Measurements from ENCODE around the gene ARHGAP6. TPM values are rescaled to one million over a fixed set of nuclear protein-coding genes. Genes with fewer than 3 reads are reported as not detected.

ARHGAP6 gene
- total and polyA plus RNA-seq, 2 of the 4 experiments (the other 2 are of a cell fraction): 1.4 to 1.8 TPM

DNA sequence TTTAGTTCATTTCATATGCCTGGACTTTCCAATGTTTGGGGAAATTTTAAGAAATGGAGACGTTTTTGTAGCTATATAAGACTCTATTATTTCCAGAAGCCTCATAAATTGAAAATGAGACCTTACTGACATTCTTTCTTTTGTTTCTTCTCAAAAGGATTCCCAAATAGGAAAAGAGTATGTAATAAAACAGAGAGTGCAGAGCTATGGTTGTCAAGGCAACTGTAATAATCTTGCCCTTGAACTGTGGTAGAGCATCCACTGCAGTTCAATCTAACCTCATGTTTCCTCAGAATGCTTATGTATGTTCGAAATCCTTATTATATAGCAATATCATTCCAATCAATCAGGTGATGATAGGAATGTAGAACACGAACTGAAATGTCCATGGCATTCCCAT lies 318.4 kb downstream of the ARHGAP6 start:
- no CpG with 5 or more reads among the region's 3 CpGs for WGBS, 2 experiments (ENCODE audit: extremely low coverage in 2 of 2, insufficient read length in 1 of 2)
- H2BK20ac ChIP-seq (ENCODE audit: low read depth, low read length): no peak overlapping the region
- BruUV-seq (replicated peaks): no TSS peak
- no peak overlapping the region for H4K91ac ChIP-seq (ENCODE audit: insufficient read depth, low read depth, low read length)
- H3K79me1 ChIP-seq (ENCODE audit: low read depth in 1 of 2, low read length in 2 of 2): no peaks in the 10 kb centered on the region
- H3K56ac ChIP-seq (ENCODE audit: extremely low read depth, insufficient read depth, low read length): no peak overlapping the region
- H3K9me1 ChIP-seq (ENCODE audit: insufficient read depth, low read length): peaks cover 4% of the 10 kb centered on the region
- ChIA-PET POLR2A (ENCODE audit: unreplicated experiment) (no interaction called here), CTCF (no interaction called here)
- H2BK15ac ChIP-seq (ENCODE audit: low read depth, low read length): no peak overlapping the region
- H3K36me3 ChIP-seq (ENCODE audit: control insufficient read depth, insufficient read depth, low read length): no peaks in the 10 kb centered on the region
- H3K4me1 ChIP-seq (ENCODE audit: control insufficient read depth, insufficient read depth, low read length): peaks cover 3% of the 10 kb centered on the region; the same call in 1 of the 2 replicates
- H3K18ac ChIP-seq (ENCODE audit: low read depth, low read length): no peak overlapping the region
- H4K20me1 ChIP-seq (ENCODE audit: insufficient read depth, low read length): no peaks in the 10 kb centered on the region
- H4K8ac ChIP-seq (ENCODE audit: low read depth in 2 of 2, low read length in 2 of 2): no peak overlapping the region
- no peak overlapping the region for H2AK5ac ChIP-seq (ENCODE audit: low read depth, low read length)
- no peak overlapping the region for H3K4ac ChIP-seq (ENCODE audit: low read depth, low read length)
- H2BK5ac ChIP-seq (ENCODE audit: low read depth, low read length, poor library complexity, severe bottlenecking): no peak overlapping the region
- no peak overlapping the region for H2BK120ac ChIP-seq (ENCODE audit: low read depth, low read length)
- H4K5ac ChIP-seq (ENCODE audit: low read depth, low read length): no peak overlapping the region
- H3K4me2 ChIP-seq (ENCODE audit: low read depth, low read length): no peak overlapping the region
- no peak overlapping the region for H2AFZ ChIP-seq (replicated peaks; ENCODE audit: low read length, poor library complexity)
- no peak overlapping the region for H3K27ac ChIP-seq (ENCODE audit: insufficient read depth, low read length)
- no peak for TF ChIP-seq RCOR1 (IDR thresholded peaks at IDR 0.05; ENCODE audit: insufficient replicate concordance, low read length)
- in situ Hi-C loops (cut with MboI; ENCODE audit: low sequenced_read_pairs) (no loop called here), dilution Hi-C loops (cut with HindIII; ENCODE audit: low sequenced_read_pairs, unreplicated experiment) (no loop called here), intact Hi-C loops (cut with micrococcal nuclease) (no loop called here)
- no peak overlapping the region for H3K23ac ChIP-seq (ENCODE audit: low read depth, low read length)
- H3K9ac ChIP-seq (ENCODE audit: low read depth, low read length): no peak overlapping the region
- H3K4me3 ChIP-seq (ENCODE audit: insufficient read depth, low read depth, low read length): no peak overlapping the region
- H3K9me3 ChIP-seq (ENCODE audit: control insufficient read depth, insufficient read depth, low read length): no peaks in the 10 kb centered on the region
- no peak for ATAC-seq (ENCODE audit: low read depth)
- no peak overlapping the region for H2AK9ac ChIP-seq (replicated peaks; ENCODE audit: low read depth, low read length, poor library complexity)
- no peaks in the 10 kb centered on the region for H3K27me3 ChIP-seq (ENCODE audit: control insufficient read depth, insufficient read depth, low read length)
- no peak overlapping the region for H3K14ac ChIP-seq (replicated peaks; ENCODE audit: low read depth, low read length)
- no peak for DNase-seq
